KMS-11 (cell line): ENCODE results near the gene JARID2.

ENCODE experiments used
- H2AFZ ChIP-seq: fragments of 200-600 bp; sonication (generic); 2 replicates; pipeline ENCODE4 v1.6.1; 2016; ENCODE audit warnings: antibody characterized with exemption, mixed run types, low read depth
- H3K27ac ChIP-seq: fragments of 200-600 bp; sonication (generic); 2 replicates; pipeline ENCODE4 v1.6.1; 2016; ENCODE audit warnings: mild to moderate bottlenecking, mixed run types
- H3K27me3 ChIP-seq: fragments of 200-600 bp; sonication (generic); 2 replicates; pipeline ENCODE4 v1.6.1; 2017; ENCODE audit warnings: mild to moderate bottlenecking, low read depth, mixed run types, moderate library complexity; ENCODE audit not compliant: insufficient read depth
- H3K36me3 ChIP-seq: fragments of 200-600 bp; sonication (generic); 2 replicates; pipeline ENCODE4 v1.6.1; 2017; ENCODE audit warnings: mild to moderate bottlenecking, mixed run types; ENCODE audit not compliant: insufficient read depth
- H3K4me1 ChIP-seq: fragments of 200-600 bp; sonication (generic); 2 replicates; pipeline ENCODE4 v1.6.1; 2016; ENCODE audit warnings: mild to moderate bottlenecking, low read depth, mixed run types; ENCODE audit not compliant: poor library complexity, severe bottlenecking
- H3K4me2 ChIP-seq: fragments of 200-600 bp; sonication (generic); 2 replicates; pipeline ENCODE4 v1.7.0; 2016; ENCODE audit warnings: mild to moderate bottlenecking, mixed run types
- H3K4me3 ChIP-seq: fragments of 200-600 bp; sonication (generic); IDR thresholded peaks from 2 replicates; pipeline ENCODE4 v1.6.1; 2017; ENCODE audit warnings: low read depth, low read length, mixed read lengths; ENCODE audit not compliant: insufficient read depth
- H3K79me2 ChIP-seq: fragments of 200-600 bp; sonication (generic); 2 replicates; pipeline ENCODE4 v1.6.1; 2016; ENCODE audit warnings: low read depth, mixed run types; ENCODE audit not compliant: insufficient read depth
- H3K9ac ChIP-seq: fragments of 200-600 bp; sonication (generic); 2 replicates; pipeline ENCODE4 v1.6.1; 2016; ENCODE audit warnings: mild to moderate bottlenecking, mixed run types
- H4K20me1 ChIP-seq: fragments of 200-600 bp; sonication (generic); 2 replicates; pipeline ENCODE4 v1.6.1; 2016; ENCODE audit warnings: mild to moderate bottlenecking, mixed run types; ENCODE audit not compliant: insufficient read depth
- CTCF ChIP-seq: fragments of 200-600 bp; sonication (generic); conservative IDR thresholded peaks from 2 replicates; pipeline ENCODE4 v1.6.1; 2017; ENCODE audit warnings: low read depth, mild to moderate bottlenecking, antibody characterized with exemption, low read length, moderate library complexity, mixed read lengths

Gene JARID2

GRCh38 chr6:15355683-15356099 lies 109.8 kb downstream of the JARID2 start:
- TF ChIP-seq CTCF, result no peak
- H3K79me2 ChIP-seq, result 0 out of 2 replicates have a peak, but pooled peaks cover 8% of the 10 kb centered on the region
- no peak overlapping the region for H3K9ac ChIP-seq
- H4K20me1 ChIP-seq, result no peaks in the 10 kb centered on the region
- no peak overlapping the region for H3K4me3 ChIP-seq
- no peak overlapping the region for H3K4me2 ChIP-seq
- no peak overlapping the region for H2AFZ ChIP-seq
- H3K27me3 ChIP-seq, result no peaks in the 10 kb centered on the region
- H3K4me1 ChIP-seq, result no peaks in the 10 kb centered on the region
- H3K27ac ChIP-seq, result no peak overlapping the region
- no peaks in the 10 kb centered on the region for H3K36me3 ChIP-seq

- H3K36me3 ChIP-seq, result no peaks in the 10 kb centered on the region
- 0 out of 2 replicates have a peak, but pooled peaks cover 9% of the 10 kb centered on the region for H3K79me2 ChIP-seq
- TF ChIP-seq CTCF, result no peak
- H3K4me2 ChIP-seq, result no peak overlapping the region
- no peak overlapping the region for H3K27ac ChIP-seq
- H3K27me3 ChIP-seq, result no peaks in the 10 kb centered on the region
- no peaks in the 10 kb centered on the region for H4K20me1 ChIP-seq
- no peak overlapping the region for H2AFZ ChIP-seq
- H3K4me1 ChIP-seq, result no peaks in the 10 kb centered on the region
- no peak overlapping the region for H3K4me3 ChIP-seq
- no peak overlapping the region for H3K9ac ChIP-seq
These were observed 110.3 kb downstream of the JARID2 start for GRCh38 chr6:15356179-15356578.

GRCh38 chr6:15356937-15357336 lies 111.1 kb downstream of the JARID2 start:
- no peak for TF ChIP-seq CTCF
- no peaks in the 10 kb centered on the region for H4K20me1 ChIP-seq
- no peak overlapping the region for H3K4me2 ChIP-seq

GRCh38 chr6:15357782-15358181 lies 111.9 kb downstream of the JARID2 start:
- Histone ChIP-seq H4K20me1 (no peaks in the 10 kb centered on the region), H3K27ac (no peak overlapping the region), H2AFZ (no peak overlapping the region), H3K36me3 (no peaks in the 10 kb centered on the region), H3K9ac (no peak overlapping the region), H3K27me3 (no peaks in the 10 kb centered on the region), H3K4me3 (no peak overlapping the region), H3K4me2 (no peak overlapping the region), H3K4me1 (peaks cover 6% of the 10 kb centered on the region), H3K79me2 (0 out of 2 replicates have a peak, but pooled peaks cover 5% of the 10 kb centered on the region)
- no peak for TF ChIP-seq CTCF

More at GRCh38 chr6:15356937-15357336, 111.1 kb downstream of the JARID2 start:
- Histone ChIP-seq H3K9ac (no peak overlapping the region), H3K27ac (no peak overlapping the region), H2AFZ (no peak overlapping the region), H3K36me3 (no peaks in the 10 kb centered on the region), H3K4me1 (no peaks in the 10 kb centered on the region), H3K4me3 (no peak overlapping the region), H3K27me3 (no peaks in the 10 kb centered on the region), H3K79me2 (0 out of 2 replicates have a peak, but pooled peaks cover 12% of the 10 kb centered on the region)
